Hematopoietic multipotent progenitor cell treated with erythropoietin and hydrocortisone succinate and interleukin-3 and kit ligand, for 4 days (in vitro differentiated cells): Measurements from ENCODE around the gene SLC38A7.
"Not testable (repeated sequence)": the region's sequence is repeated elsewhere in the genome, so short reads cannot be mapped to it uniquely, and the experiment has no call there.

Experiments
- DNase-seq: peaks from one replicate; pipeline ENCODE4 v3.0.0-alpha.2; 2015

The SLC38A7 gene

GRCh38 chr16:58684354-58685083, at the start of gene SLC38A7:
Gene SLC38A7 (minus strand): TSS chr16:58684770. CDS start chr16:58680126, 4,644 bp downstream.
- peak; percentile 90 for DNase-seq

GRCh38 chr16:58733671-58734458, 49.3 kb upstream of the SLC38A7 start, which contains the start of gene GOT2:
Gene GOT2 (minus strand): TSS chr16:58734316. CDS start chr16:58734228, 88 bp downstream.
- DNase-seq: peak; percentile 94

GRCh38 chr16:58733248-58733670, 48.7 kb upstream of the SLC38A7 start:
- peak; percentile 30 for DNase-seq

- DNase-seq: peak; percentile 13
These were observed 48.1 kb upstream of the SLC38A7 start for GRCh38 chr16:58732545-58733247.

GRCh38 chr16:58730724-58731370, 46.3 kb upstream of the SLC38A7 start:
- no peak for DNase-seq

- no peak for DNase-seq
These were observed 43.4 kb upstream of the SLC38A7 start for GRCh38 chr16:58727796-58728568.

GRCh38 chr16:58727028-58727781, 42.6 kb upstream of the SLC38A7 start:
- DNase-seq: no peak

GRCh38 chr16:58723109-58723508, 38.5 kb upstream of the SLC38A7 start:
- DNase-seq: no peak

- no peak for DNase-seq
These were observed 33.4 kb upstream of the SLC38A7 start for GRCh38 chr16:58717994-58718393.

GRCh38 chr16:58716468-58716867, 31.9 kb upstream of the SLC38A7 start:
- no peak for DNase-seq

- no peak for DNase-seq
These were observed 29.2 kb upstream of the SLC38A7 start for GRCh38 chr16:58713742-58714141.

- no peak for DNase-seq
These were observed 24.8 kb upstream of the SLC38A7 start for GRCh38 chr16:58709333-58709732.

- DNase-seq: peak; percentile 21
These were observed 14.6 kb upstream of the SLC38A7 start for GRCh38 chr16:58699151-58699550.

- no peak for DNase-seq
These were observed 10.8 kb upstream of the SLC38A7 start for GRCh38 chr16:58695368-58695767.

- DNase-seq: no peak
These were observed 7.9 kb upstream of the SLC38A7 start for GRCh38 chr16:58692450-58692849.

- DNase-seq: not testable (repeated sequence)
These were observed 2.6 kb upstream of the SLC38A7 start for GRCh38 chr16:58686985-58687706.

- no peak for DNase-seq
These were observed 497 bp upstream of the SLC38A7 start for GRCh38 chr16:58685084-58685449.

GRCh38 chr16:58684001-58684353, 593 bp downstream of the SLC38A7 start:
- DNase-seq: peak; percentile 41

- DNase-seq: no peak
These were observed 4.8 kb downstream of the SLC38A7 start for GRCh38 chr16:58679763-58680162.

GRCh38 chr16:58678716-58679115, 5.9 kb downstream of the SLC38A7 start:
- DNase-seq: peak; percentile 59

GRCh38 chr16:58678269-58678668, 6.3 kb downstream of the SLC38A7 start:
- DNase-seq: no peak
